Retinal pigment epithelial cell (primary cell): ENCODE results near the gene ADCY2.

Experiments
- DNase-seq: peaks from one replicate; pipeline ENCODE4 v3.0.0-alpha.2; 2010; ENCODE audit warnings: low read depth
- H3K4me3 ChIP-seq: 2 replicates; pipeline ENCODE4 v1.5.1; 2011; ENCODE audit warnings: mild to moderate bottlenecking, low read length, control low read depth, moderate library complexity
- TF ChIP-seq, protein P1 (sequence below): conservative IDR thresholded peaks from 2 replicates; pipeline ENCODE4 v1.5.1; 2011; ENCODE audit warnings: low read depth, low read length, control low read depth, inconsistent platforms

The ADCY2 gene

DNA sequence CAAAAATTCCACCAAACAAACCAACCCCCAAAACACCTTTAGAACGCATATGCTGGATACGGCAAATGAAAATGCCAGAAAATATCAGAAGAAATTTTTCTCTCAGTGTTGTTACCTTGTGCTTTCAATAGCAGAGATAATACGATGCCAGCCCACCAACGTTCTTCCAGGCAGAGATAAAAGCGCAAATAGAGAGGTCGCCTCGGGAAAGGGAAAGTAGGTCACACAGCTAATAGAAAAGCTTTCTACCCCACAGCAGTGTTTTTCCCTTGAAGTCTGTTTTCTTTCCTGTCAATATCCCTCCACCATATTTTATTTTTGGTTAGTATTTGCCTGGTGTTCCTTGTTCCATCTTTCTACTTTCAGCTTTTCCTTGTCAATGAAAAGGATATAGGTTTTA, 353.7 kb downstream of the ADCY2 start:
- DNase-seq = no peak
- H3K4me3 ChIP-seq = no peak overlapping the region
- TF ChIP-seq, protein P1, sequence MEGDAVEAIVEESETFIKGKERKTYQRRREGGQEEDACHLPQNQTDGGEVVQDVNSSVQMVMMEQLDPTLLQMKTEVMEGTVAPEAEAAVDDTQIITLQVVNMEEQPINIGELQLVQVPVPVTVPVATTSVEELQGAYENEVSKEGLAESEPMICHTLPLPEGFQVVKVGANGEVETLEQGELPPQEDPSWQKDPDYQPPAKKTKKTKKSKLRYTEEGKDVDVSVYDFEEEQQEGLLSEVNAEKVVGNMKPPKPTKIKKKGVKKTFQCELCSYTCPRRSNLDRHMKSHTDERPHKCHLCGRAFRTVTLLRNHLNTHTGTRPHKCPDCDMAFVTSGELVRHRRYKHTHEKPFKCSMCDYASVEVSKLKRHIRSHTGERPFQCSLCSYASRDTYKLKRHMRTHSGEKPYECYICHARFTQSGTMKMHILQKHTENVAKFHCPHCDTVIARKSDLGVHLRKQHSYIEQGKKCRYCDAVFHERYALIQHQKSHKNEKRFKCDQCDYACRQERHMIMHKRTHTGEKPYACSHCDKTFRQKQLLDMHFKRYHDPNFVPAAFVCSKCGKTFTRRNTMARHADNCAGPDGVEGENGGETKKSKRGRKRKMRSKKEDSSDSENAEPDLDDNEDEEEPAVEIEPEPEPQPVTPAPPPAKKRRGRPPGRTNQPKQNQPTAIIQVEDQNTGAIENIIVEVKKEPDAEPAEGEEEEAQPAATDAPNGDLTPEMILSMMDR = no peak

DNA sequence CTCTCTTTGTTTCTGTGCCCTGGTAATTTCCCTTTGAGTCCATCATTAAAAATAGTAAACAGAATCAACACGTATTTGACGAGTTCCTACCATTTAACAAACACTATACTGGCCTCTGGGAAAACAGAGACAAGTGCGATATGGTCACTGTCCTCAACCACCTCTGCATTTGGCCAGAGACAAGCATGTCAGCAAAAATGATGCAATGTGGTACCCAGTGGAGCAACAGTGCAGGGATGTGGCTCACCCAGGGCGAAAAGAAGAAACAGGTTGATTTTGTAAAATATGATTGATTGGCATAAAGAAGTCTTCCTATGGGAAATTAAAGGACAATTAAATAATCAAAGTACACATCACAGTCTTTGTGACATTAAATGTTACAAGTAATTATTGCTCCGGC, 355.9 kb downstream of the ADCY2 start:
- TF ChIP-seq, protein P1 = no peak
- no peak overlapping the region for H3K4me3 ChIP-seq
- DNase-seq = no peak

DNA sequence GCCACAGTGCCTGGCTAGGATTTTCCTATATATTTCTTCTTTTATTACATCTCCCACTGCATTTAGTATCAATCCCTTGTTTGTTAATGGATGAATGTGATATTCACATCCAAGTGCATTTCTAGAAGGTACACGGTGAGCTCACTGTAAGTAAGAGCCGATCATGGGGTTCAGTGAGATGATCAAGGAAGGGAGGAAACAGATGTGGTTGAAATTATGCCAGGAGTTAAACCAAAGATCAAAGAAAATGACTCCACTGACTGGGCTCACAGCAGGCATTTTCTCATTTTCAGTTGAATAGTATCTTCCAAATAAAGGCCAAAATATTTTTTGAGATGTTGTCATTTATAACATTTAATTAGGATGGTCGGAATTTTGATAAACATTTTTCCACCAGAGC, 357.2 kb downstream of the ADCY2 start:
- no peak for DNase-seq
- TF ChIP-seq, protein P1 = no peak
- H3K4me3 ChIP-seq = no peak overlapping the region

DNA sequence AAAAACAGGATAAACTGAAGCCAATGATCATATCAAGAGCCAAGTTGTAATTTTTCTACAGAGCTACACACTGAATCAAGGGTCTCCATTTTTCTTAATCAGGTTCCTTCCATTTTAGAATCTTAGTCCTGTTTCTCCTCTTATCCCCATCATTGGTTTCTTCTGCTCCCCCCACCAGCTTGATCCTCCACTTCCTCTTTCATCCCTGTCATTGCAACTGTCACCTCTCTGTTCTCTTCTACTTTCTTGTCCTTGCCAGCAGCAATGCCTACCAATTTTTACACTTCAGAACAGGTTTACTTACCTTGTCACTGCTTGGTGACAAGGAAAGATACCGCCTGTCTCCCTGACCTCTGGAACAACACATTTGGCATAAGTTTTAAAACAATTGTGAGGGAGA, 357.7 kb downstream of the ADCY2 start:
- H3K4me3 ChIP-seq = no peak overlapping the region
- no peak for DNase-seq
- TF ChIP-seq, protein P1 = no peak

DNA sequence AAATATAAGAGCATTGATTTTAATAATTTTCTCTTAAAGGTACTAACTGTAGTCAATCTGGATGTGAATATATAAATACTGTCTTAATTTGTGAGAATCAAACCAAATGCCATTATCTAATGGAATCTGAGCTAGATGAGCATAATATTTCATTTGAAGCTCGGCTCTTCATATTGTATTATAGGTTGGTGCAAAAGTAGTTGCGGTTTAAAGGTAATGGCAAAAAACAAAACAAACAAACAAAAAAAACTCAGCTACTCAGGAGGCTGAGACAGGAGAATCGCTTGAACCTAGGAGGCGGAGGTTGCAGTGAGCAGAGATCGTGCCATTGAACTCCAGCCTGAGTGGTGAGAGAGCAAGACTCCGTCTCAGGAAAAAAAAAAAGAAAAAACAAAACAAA, 358.6 kb downstream of the ADCY2 start:
- no peak overlapping the region for H3K4me3 ChIP-seq
- DNase-seq = no peak
- TF ChIP-seq, protein P1 = no peak

DNA sequence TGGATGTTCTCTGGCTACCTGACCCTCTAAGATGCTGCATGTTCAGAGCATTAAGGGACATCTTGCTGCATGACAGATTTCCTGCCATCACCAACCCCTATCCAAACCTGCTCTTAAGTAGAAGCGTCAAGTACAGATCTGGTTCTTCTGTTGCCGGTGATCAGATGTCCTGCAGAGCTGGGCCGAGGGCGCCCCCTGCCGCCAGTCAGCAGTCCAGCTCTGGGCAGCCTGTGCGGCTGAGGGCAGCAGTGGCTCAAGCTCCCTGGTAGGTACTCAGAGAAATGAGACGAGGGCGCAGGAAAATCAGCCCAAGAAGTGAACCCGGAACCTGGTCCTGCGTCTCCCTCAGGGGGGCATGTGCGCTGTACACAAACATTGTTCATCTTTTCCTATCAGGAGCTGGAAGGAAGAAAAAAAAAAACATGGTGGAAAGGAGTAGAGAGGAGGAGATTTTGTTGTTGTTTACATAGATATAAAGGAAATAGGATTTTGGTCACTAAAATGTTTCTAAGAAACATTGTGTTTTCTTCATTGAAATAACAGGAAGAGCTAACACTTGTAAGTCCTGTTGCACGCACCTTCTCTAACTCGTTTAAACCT, 359.2 kb downstream of the ADCY2 start:
- no peak overlapping the region for H3K4me3 ChIP-seq
- TF ChIP-seq, protein P1 = peak; percentile 70
- no peak for DNase-seq

DNA sequence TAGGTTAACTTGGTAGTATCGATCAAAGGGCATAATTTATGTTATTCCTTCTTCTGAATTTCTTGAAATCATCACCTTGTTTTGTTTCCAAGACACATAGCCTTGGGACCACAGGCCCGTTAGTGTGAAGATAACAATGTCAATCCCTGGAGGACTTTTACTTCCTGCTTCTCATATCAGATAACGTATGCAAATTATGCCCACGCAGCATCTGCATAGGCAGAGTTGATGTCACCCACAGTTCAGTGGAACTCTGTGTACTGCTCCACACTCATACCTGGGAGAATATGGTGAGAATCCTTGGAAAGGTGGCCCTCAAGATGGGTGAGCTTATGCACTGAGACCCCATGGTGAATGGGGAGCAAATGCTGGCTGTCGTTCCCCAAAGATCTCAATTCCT, 360.0 kb downstream of the ADCY2 start:
- TF ChIP-seq, protein P1 = no peak
- no peak for DNase-seq
- H3K4me3 ChIP-seq = no peak overlapping the region
